ENCODE measurements around the gene BMP8A. TPM values are rescaled to one million over a fixed set of nuclear protein-coding genes. Genes with fewer than 3 reads are reported as not detected.

Gene BMP8A
- polyA plus RNA-seq, 1 donor from 2014 or later = not detected

DNA sequence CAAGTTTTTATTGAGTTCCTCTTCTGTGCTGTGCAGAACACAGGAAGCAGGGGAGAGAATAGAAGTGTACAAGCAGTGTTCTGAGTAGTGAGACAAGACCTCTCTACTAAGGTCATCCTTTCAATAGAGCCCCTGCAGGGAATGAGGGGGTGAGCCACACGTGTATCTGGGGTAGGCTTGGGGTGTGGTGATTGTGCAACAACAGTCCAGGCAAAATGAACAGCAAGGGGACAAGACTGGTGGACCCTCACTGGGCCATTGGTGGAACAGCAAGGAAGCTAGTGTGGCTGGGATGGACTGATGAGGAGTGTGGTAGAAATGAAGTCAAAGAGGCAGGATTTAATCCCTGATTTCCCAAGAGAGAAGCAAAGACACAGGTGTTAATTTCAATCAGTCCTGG, 8.2 kb upstream of the BMP8A start:
- H3K27ac ChIP-seq (ENCODE audit: low read length) = no peak overlapping the region
- peaks cover 36% of the 10 kb centered on the region for H3K36me3 ChIP-seq (ENCODE audit: insufficient read depth, low read length)
- no peaks in the 10 kb centered on the region for H3F3A ChIP-seq (ENCODE audit: insufficient read depth, low read length, poor library complexity, severe bottlenecking)
- H3K9ac ChIP-seq (ENCODE audit: low read length) = no peak overlapping the region
- no peaks in the 10 kb centered on the region for H3K27me3 ChIP-seq (ENCODE audit: insufficient read depth, low read depth, low read length)
- TF ChIP-seq POLR2AphosphoS5 (IDR thresholded peaks at IDR 0.05) (no peak), TAF1 (IDR thresholded peaks at IDR 0.05; ENCODE audit: low read depth) (no peak), RAD21 (conservative IDR thresholded peaks at IDR 0.05) (no peak)
- TF ChIP-seq, protein P1, sequence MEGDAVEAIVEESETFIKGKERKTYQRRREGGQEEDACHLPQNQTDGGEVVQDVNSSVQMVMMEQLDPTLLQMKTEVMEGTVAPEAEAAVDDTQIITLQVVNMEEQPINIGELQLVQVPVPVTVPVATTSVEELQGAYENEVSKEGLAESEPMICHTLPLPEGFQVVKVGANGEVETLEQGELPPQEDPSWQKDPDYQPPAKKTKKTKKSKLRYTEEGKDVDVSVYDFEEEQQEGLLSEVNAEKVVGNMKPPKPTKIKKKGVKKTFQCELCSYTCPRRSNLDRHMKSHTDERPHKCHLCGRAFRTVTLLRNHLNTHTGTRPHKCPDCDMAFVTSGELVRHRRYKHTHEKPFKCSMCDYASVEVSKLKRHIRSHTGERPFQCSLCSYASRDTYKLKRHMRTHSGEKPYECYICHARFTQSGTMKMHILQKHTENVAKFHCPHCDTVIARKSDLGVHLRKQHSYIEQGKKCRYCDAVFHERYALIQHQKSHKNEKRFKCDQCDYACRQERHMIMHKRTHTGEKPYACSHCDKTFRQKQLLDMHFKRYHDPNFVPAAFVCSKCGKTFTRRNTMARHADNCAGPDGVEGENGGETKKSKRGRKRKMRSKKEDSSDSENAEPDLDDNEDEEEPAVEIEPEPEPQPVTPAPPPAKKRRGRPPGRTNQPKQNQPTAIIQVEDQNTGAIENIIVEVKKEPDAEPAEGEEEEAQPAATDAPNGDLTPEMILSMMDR (IDR thresholded peaks at IDR 0.05; ENCODE audit: poor library complexity, severe bottlenecking) = no peak
- TF ChIP-seq, protein P2, sequence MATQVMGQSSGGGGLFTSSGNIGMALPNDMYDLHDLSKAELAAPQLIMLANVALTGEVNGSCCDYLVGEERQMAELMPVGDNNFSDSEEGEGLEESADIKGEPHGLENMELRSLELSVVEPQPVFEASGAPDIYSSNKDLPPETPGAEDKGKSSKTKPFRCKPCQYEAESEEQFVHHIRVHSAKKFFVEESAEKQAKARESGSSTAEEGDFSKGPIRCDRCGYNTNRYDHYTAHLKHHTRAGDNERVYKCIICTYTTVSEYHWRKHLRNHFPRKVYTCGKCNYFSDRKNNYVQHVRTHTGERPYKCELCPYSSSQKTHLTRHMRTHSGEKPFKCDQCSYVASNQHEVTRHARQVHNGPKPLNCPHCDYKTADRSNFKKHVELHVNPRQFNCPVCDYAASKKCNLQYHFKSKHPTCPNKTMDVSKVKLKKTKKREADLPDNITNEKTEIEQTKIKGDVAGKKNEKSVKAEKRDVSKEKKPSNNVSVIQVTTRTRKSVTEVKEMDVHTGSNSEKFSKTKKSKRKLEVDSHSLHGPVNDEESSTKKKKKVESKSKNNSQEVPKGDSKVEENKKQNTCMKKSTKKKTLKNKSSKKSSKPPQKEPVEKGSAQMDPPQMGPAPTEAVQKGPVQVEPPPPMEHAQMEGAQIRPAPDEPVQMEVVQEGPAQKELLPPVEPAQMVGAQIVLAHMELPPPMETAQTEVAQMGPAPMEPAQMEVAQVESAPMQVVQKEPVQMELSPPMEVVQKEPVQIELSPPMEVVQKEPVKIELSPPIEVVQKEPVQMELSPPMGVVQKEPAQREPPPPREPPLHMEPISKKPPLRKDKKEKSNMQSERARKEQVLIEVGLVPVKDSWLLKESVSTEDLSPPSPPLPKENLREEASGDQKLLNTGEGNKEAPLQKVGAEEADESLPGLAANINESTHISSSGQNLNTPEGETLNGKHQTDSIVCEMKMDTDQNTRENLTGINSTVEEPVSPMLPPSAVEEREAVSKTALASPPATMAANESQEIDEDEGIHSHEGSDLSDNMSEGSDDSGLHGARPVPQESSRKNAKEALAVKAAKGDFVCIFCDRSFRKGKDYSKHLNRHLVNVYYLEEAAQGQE (IDR thresholded peaks at IDR 0.05; ENCODE audit: borderline replicate concordance) = no peak
- no peak overlapping the region for H2AFZ ChIP-seq (ENCODE audit: low read depth, low read length)
- H3K79me2 ChIP-seq (replicated peaks; ENCODE audit: insufficient read depth, low read length) = no peaks in the 10 kb centered on the region
- no peaks in the 10 kb centered on the region for H3K9me3 ChIP-seq (ENCODE audit: low read length)
- no peak overlapping the region for H3K4me2 ChIP-seq (ENCODE audit: low read length)
- H3K4me3 ChIP-seq (ENCODE audit: low read length) = no peak overlapping the region
- no peaks in the 10 kb centered on the region for H4K20me1 ChIP-seq (ENCODE audit: insufficient read depth)
- H3K9me2 ChIP-seq (ENCODE audit: insufficient read depth, low read length) = no peaks in the 10 kb centered on the region

GRCh38 chr1:39484564-39484963, 6.9 kb upstream of the BMP8A start:
- Histone ChIP-seq H3K27ac (ENCODE audit: low read length) (no peak overlapping the region), H3K9ac (ENCODE audit: low read length) (no peak overlapping the region), H3K79me2 (replicated peaks; ENCODE audit: insufficient read depth, low read length) (no peaks in the 10 kb centered on the region), H3F3A (ENCODE audit: insufficient read depth, low read length, poor library complexity, severe bottlenecking) (no peaks in the 10 kb centered on the region), H4K20me1 (ENCODE audit: insufficient read depth) (no peaks in the 10 kb centered on the region), H3K36me3 (ENCODE audit: insufficient read depth, low read length) (peaks cover 36% of the 10 kb centered on the region), H3K9me2 (ENCODE audit: insufficient read depth, low read length) (no peaks in the 10 kb centered on the region), H3K9me3 (ENCODE audit: low read length) (no peaks in the 10 kb centered on the region), H2AFZ (ENCODE audit: low read depth, low read length) (no peak overlapping the region), H3K4me2 (ENCODE audit: low read length) (no peak overlapping the region), H3K4me3 (ENCODE audit: low read length) (no peak overlapping the region), H3K27me3 (ENCODE audit: insufficient read depth, low read depth, low read length) (no peaks in the 10 kb centered on the region)
- TF ChIP-seq SMC3 (conservative IDR thresholded peaks at IDR 0.05; ENCODE audit: poor library complexity) (no peak), EZH2 (IDR thresholded peaks at IDR 0.05; ENCODE audit: borderline replicate concordance, insufficient read depth, low read length, poor library complexity, severe bottlenecking) (no peak), MXI1 (conservative IDR thresholded peaks at IDR 0.05; ENCODE audit: poor library complexity, severe bottlenecking) (no peak), RAD21 (conservative IDR thresholded peaks at IDR 0.05) (no peak), POLR2AphosphoS5 (IDR thresholded peaks at IDR 0.05) (no peak), TAF1 (IDR thresholded peaks at IDR 0.05; ENCODE audit: low read depth) (no peak), EP300 (conservative IDR thresholded peaks at IDR 0.05; ENCODE audit: poor library complexity, severe bottlenecking) (no peak)
- TF ChIP-seq, protein P1 (IDR thresholded peaks at IDR 0.05; ENCODE audit: poor library complexity, severe bottlenecking) = no peak
- TF ChIP-seq, protein P2 (IDR thresholded peaks at IDR 0.05; ENCODE audit: borderline replicate concordance) = no peak

All from neural cell (in vitro differentiated cells).